B cell (primary cell): ENCODE measurements around the gene ABCD4.

ENCODE experiments used
- CTCF ChIP-seq: fragments of 200-600 bp; IDR thresholded peaks from one replicate; pipeline ENCODE4 v1.8.0; 2022; ENCODE audit warnings: antibody characterized with exemption, mild to moderate bottlenecking
- EZH2 ChIP-seq: IDR thresholded peaks from 2 replicates; pipeline ENCODE4 v1.6.1; 2012; ENCODE audit warnings: borderline replicate concordance, low read depth, mild to moderate bottlenecking, moderate library complexity, low read length; ENCODE audit not compliant: insufficient read depth, poor library complexity, severe bottlenecking

GRCh38 chr14:74348735-74349463 is 46.2 kb upstream of the ABCD4 start:
- TF ChIP-seq CTCF (no peak), EZH2 (no peak)
